Left hindlimb (tissue), 1 donor: ENCODE data around the gene BTN3A1.
"Not testable (repeated sequence)": the region's sequence is repeated elsewhere in the genome, so short reads cannot be mapped to it uniquely, and the experiment has no call there.

Experiments used
- DNase-seq: peaks from one replicate; pipeline ENCODE4 v3.0.0-alpha.2; 2018

Gene BTN3A1

DNA sequence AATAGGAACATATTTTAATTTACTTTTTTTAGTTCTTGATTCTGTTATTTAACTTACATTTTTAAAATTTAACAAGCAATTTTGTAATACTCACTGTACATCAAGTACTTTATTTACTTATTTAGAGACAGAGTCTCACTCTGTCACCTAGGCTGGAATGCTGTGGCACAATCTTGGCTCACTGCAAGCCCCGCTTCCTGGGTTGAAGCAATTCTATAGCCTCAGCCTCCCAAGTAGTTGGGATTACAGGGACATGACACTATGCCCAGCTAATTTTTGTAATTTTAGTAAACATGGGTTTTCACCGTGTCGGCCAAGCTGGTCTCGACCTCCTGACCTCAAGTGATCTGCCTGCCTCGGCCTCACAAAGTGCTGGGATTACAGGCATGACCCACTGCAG, 45.2 kb downstream of the BTN3A1 start:
- DNase-seq, result no peak

DNA sequence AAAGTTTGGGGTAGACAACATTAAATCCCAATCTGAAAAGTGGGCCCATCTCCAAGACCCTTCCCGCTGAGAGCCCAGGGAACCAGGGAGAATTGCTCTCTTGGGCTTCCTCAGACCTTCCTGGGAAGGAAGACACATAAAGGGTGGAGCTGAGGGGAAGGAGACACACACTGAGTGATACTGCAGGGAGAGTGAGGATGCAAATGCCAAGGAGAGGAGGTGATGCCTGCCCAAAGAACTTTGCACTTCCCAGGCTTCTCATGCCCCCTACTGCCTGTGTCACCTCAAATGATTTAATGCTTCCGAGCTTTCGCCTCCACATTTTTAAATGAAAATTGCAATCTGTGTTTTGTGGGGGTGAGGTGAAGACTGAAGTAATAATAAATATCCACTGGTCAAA, 48.2 kb downstream of the BTN3A1 start:
- DNase-seq, result no peak

DNA sequence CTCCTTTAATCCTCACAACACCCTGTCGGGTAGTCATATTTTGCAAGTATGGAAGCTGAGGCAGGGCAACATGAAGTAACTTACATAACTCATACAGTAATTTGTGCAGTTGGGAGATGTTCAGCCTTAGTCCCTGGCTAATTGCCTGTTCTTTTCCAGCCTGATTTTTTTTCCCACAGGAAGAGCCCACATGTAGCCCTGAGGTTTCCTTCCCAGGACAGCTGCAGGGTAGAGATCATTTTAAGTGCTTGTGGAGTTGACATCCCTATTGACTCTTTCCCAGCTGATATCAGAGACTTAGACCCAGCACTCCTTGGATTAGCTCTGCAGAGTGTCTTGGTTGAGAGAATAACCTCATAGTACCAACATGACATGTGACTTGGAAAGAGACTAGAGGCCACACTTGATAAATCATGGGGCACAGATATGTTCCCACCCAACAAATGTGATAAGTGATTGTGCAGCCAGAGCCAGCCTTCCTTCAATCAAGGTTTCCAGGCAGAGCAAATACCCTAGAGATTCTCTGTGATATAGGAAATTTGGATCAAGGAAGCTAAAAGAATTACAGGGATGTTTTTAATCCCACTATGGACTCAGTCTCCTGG, 50.7 kb downstream of the BTN3A1 start:
- no peak for DNase-seq

DNA sequence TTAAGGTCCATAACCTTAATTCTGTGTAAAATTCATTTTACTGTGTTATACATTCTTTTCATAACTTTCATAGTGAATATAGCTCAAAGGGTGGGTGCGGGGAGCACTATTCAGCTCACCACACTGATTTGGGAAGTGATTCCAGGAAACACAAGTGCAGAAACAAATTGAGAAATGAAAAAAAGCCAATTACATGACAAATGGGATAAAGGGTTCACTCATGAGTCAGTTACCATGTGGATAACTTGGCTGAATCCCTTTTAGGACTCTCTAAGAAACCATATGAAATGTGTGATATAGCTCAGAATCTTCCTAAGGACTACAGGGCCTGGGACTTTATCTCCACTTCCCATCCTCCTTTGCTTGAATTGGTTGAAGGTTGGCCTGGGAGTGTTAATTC, 52.6 kb downstream of the BTN3A1 start:
- no peak for DNase-seq

DNA sequence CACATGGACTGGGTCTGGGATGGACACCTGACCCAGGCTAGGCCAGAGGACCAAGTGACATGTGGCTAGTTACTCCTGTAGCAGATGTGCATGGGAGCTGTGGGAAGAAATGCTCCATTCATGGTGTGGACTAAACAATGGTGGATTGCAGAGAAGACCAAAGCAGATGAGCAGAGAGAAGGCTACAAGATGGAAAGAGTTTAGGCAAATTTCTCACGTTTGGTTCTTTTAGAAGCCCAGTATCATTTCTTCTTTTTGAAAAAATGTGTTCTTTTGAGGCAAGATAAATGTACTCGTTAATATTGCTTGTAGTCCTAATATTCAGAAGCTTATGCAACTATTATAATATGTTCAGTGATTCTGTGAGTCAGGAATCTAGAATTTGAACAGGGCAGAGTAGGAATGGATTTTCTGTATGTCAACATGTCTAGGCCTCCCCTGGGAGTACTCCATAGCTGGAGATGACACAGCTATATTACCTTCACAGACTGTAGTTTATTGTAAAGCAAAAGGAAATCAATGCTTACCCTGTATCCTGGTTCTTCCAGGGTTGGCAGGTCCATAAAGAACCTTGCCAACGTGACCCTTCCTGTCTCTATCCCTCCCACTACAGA, 53.4 kb downstream of the BTN3A1 start:
- DNase-seq, result no peak

DNA sequence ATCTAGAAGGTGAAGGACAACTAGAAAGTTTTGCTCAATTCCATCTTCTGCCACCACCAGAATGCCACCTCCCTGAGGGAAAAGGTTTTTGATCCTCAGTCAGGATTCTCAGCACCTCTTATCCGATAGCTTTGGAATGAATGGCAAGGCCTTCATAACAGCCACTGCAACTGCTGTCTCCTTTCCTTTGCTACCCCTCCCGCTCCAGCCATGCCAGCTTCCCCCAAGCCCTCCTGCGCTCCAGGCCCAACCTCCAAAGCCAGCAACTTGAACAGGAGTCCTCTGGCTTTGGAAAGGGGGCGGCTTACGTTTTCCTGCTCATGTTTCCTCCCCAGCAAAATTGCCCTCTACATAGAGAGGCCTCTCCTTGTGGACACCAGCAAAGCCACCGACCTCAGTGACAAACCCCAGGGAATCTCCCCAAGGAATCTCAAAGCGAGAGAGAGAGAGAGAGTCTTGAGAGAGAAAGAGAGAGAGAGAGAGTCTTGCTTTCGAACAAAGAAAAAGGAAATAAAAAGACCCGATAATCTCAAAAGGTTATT, 55.3 kb downstream of the BTN3A1 start:
- peak; percentile 75 for DNase-seq

DNA sequence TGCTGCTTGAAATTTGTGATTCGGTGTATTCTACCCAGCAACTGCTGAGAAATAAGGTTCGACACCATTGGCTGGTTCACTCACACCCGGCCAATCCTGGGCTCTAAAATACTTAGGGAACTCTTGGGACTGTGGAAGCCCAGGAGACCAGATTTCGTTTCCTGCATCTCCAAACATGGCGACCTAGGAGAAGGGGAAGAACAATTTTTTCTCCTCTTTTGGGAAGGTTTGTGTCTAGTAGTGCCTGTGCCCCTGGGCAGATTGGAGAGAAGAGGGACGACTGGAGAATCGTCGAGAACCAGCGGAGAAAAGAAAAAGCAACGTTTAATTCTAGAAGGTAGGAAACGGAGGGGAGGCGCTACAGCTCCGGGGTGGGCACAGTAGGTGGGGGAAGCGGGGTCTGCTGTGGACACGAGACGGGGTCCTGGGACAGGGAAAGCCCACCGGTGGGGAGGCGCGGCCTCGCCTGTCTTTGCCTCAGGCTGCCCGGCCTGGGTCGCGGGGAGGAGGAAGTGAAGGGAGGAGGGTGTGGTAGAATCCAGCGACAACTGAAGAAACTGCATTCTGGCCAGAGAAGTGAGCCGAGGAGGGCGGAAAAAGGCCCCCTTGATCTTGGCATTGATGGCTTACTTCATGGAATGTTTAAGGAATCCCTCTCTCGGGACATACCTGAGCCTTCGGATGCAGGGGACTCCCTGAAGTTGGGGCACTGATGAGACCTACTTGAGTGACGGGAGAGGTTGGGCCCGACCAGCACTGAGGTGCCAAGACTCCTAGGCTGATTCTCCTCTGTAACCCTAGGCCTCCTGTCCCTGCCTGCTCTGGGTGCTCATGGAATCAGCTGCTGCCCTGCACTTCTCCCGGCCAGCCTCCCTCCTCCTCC, 56.0 kb downstream of the BTN3A1 start, which contains the start of gene BTN2A1:
Gene BTN2A1 (plus strand): TSS at position 150 of the 883 bp plus-strand sequence. CDS start 682 bp downstream, at position 832.
- peak; percentile 87 for DNase-seq

DNA sequence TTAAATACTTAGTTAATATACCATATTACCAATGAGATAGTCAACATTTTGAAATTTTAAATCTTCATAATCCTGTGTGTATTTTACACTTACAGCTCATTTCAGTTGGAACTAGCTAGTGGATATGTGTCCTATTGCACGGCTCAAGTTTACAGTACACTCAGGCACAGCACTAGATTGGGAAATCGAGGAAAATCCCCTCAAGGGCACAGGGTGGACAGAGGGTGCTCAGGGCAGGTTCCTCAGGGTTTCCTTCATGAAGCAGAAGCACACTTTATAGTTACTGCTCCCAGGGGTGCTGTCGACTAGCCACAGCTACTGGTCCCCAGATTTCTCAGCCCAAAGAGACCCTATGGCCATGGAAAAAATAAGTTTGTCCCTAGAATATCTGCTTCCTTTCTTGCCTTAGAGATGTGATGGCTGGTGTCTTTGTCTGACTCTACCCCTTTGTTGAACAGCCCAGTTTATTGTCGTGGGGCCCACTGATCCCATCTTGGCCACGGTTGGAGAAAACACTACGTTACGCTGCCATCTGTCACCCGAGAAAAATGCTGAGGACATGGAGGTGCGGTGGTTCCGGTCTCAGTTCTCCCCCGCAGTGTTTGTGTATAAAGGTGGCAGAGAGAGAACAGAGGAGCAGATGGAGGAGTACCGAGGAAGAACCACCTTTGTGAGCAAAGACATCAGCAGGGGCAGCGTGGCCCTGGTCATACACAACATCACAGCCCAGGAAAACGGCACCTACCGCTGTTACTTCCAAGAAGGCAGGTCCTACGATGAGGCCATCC, 57.1 kb downstream of the BTN3A1 start:
- DNase-seq, result no peak

DNA sequence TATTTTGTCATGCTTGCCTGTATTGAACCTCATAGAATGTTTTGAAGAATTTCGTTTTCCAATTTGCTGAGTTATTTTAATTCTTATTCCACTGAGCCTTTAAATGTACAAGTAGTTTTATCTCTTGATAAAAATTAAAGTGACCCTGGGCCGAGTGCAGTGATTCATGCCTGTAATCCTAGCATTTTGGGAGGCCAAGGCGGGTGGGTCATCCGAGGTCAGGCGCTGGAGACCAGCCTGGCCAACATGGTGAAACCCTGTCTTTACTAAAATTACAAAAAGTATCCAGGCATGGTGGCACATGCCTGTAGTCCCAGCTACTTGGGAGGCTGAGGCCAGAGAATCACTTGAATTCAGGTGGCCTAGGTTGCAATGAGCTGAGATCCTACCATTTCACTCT, 59.3 kb downstream of the BTN3A1 start:
- DNase-seq, result not testable (repeated sequence)

DNA sequence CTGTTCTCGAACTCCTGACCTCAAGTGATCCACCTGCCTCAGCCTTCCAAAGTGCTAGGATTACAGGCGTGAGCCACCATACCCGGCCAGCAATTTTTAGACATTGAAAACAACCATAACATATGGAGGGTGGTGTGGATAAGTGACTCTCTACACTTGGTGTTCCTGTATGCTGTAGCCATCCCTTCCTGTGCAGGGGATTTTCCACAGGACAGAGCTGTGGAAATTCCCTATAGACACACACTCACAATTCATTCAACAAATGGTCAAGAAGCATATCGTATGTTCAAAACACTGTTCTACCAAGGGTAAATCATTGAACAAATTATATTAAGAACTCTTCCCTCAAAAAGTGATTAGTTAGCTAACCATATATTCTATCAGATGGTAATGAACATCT, 61.9 kb downstream of the BTN3A1 start:
- DNase-seq, result no peak

DNA sequence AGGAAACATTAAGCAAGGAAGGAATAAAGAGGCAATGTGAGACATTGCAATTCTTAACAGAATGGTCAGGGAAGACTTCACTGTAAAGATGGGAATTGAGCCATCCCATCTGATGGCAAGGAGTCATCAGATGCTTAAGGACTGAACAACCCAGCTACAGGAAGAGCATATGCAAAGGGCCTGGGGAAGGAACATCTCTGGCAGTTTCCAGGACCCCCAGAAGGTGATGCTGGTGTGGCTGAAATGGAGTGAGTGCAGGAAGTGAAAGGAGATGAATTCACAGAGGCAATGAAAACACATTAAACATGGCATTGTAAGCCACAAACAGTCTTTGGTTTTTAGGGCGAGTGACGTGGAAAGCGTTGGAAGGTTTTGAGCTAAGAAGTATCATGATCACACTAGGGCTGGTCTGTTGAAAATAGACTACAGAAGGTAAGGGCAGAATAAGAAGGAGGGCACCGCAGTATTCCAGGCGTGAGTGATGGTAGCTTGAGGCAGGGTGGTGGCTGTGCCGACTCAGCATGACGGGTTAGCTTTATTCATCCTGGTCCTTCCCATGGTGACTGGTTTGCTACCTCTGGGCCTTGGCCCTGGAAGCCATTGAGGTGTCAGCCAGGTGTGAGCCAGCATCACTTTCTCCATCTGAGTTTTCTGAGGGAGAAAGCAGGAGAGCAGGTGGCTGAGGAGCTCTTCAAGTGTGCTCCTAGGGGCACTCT, 62.5 kb downstream of the BTN3A1 start:
- DNase-seq, result no peak
